Breast epithelium (tissue), 4 donors: ENCODE data around the gene CAMK2N2. TPM values are rescaled to one million over a fixed set of nuclear protein-coding genes. Genes with fewer than 3 reads are reported as not detected.

ENCODE experiments used
- DNase-seq, 2 donors: peaks; one replicate each; pipeline ENCODE4 v3.0.0-alpha.2; 2019; ENCODE audit warnings: low spot score in 2 of 2
- H3K27ac ChIP-seq, 2 donors: fragments of 200-600 bp; sonication (generic) in 1 of 2; one replicate each; pipeline ENCODE4 v1.5.1; 2016 to 2019; ENCODE audit warnings: mild to moderate bottlenecking in 1 of 2
- H3K27me3 ChIP-seq, 2 donors: fragments of 200-600 bp; sonication (generic) in 1 of 2; one replicate each; pipeline versions ENCODE4 v1.5.1 to v1.6.0; 2017 to 2019; ENCODE audit warnings: control low read depth in 1 of 2, mild to moderate bottlenecking in 1 of 2
- H3K36me3 ChIP-seq: fragments of 200-600 bp; one replicate; pipeline ENCODE4 v1.5.1; 2019
- H3K4me1 ChIP-seq, 2 donors: fragments of 200-600 bp; sonication (generic); one replicate each; pipeline ENCODE4 v1.5.1; 2016 to 2019; ENCODE audit warnings: control low read depth in 1 of 2
- H3K4me3 ChIP-seq, 3 donors: fragments of 200-600 bp; sonication (generic); 1 replicate in 2 of 3; 2 replicates in 1 of 3; pipeline ENCODE4 v1.5.1; 2016 to 2019; ENCODE audit warnings: mild to moderate bottlenecking in 3 of 3, moderate library complexity in 2 of 3
- H3K9me3 ChIP-seq, 2 donors: fragments of 200-600 bp; sonication (generic) in 1 of 2; one replicate each; pipeline ENCODE4 v1.5.1; 2016 to 2019; ENCODE audit warnings: control low read depth in 1 of 2
- CTCF ChIP-seq, 3 donors: fragments of 450-650 bp; IDR thresholded peaks; one replicate each; pipeline ENCODE4 v1.5.1; 2016 to 2017; ENCODE audit warnings: antibody characterized with exemption in 3 of 3, mild to moderate bottlenecking in 3 of 3, moderate library complexity in 3 of 3
- POLR2A ChIP-seq: fragments of 450-650 bp; IDR thresholded peaks from one replicate; pipeline ENCODE4 v1.6.1; 2016; ENCODE audit warnings: antibody characterized with exemption, mild to moderate bottlenecking, moderate library complexity
- POLR2AphosphoS5 ChIP-seq, 3 donors: sonication (generic); formaldehyde crosslinking; IDR thresholded peaks; one replicate each; pipeline ENCODE4 v1.6.1; 2017; ENCODE audit warnings: antibody characterized with exemption in 3 of 3
- intact Hi-C: fragments of 100-400 bp; cut with DNase I; formaldehyde crosslinking; loops from one replicate; pipeline ENCODE4 v1.15.1; 2023; ENCODE audit warnings: low total_unique reads
- total RNA-seq, 3 donors: library from RNA; depleted of rRNA; stranded (reverse); fragments of >200 nt; gene quantifications; one replicate each; pipeline ENCODE4 v1.1.0, GENCODE V29; 2016

CAMK2N2 gene
- total RNA-seq, 3 donors from 2014 or later, result not detected

- Histone ChIP-seq H3K27me3 (no peaks in the 10 kb centered on the region), H3K27ac (no peak overlapping the region), H3K36me3 (no peaks in the 10 kb centered on the region), H3K4me1 (no peaks in the 10 kb centered on the region), H3K4me3 (no peak overlapping the region), H3K9me3 (no peaks in the 10 kb centered on the region)
- TF ChIP-seq CTCF (IDR thresholded peaks at IDR 0.05), result no peak
- no peak for TF ChIP-seq POLR2AphosphoS5 (IDR thresholded peaks at IDR 0.05)
- no peak for TF ChIP-seq POLR2A
- intact Hi-C loops, result loop anchor here (5.0 kb wide), 1 partner anchor 895 kb away; no protein-coding TSS in a partner anchor
- DNase-seq, result no peak
Observed at GRCh38 chr3:184291738-184292445, 30.5 kb upstream of the CAMK2N2 start.

DNA sequence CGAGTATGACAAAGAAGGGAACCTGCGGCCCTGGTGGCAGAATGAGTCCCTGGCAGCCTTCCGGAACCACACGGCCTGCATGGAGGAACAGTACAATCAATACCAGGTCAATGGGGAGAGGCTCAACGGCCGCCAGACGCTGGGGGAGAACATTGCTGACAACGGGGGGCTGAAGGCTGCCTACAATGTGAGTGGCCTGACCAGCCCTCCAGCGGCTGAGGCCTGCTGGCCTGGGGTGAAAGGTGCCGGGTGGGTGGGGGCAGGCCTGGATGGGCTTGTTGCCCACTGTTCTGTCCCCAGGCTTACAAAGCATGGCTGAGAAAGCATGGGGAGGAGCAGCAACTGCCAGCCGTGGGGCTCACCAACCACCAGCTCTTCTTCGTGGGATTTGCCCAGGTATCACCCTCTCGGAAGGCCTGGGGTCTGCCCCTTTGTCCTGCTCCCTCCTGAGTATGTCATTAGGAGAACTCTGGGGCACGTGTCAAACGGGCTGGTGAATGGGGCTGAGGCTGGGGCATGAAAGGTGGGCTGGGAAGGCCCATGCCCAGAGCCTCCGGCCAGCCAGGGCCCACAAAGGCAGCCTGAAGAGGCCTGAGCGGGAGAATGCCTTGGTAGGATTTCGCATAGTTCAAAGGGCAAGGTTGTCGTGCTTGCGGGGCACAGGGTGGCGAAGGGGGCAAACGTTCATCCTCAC lies 29.8 kb upstream of the CAMK2N2 start:
- Histone ChIP-seq H3K27me3 (no peaks in the 10 kb centered on the region), H3K4me3 (no peak overlapping the region), H3K9me3 (no peaks in the 10 kb centered on the region), H3K36me3 (no peaks in the 10 kb centered on the region), H3K27ac (no peak overlapping the region), H3K4me1 (no peaks in the 10 kb centered on the region)
- intact Hi-C loops, result loop anchor here (5.0 kb wide), 1 partner anchor 896 kb away; no protein-coding TSS in a partner anchor
- no peak for TF ChIP-seq POLR2A
- no peak for TF ChIP-seq POLR2AphosphoS5 (IDR thresholded peaks at IDR 0.05)
- no peak for TF ChIP-seq CTCF (IDR thresholded peaks at IDR 0.05)
- no peak for DNase-seq

DNA sequence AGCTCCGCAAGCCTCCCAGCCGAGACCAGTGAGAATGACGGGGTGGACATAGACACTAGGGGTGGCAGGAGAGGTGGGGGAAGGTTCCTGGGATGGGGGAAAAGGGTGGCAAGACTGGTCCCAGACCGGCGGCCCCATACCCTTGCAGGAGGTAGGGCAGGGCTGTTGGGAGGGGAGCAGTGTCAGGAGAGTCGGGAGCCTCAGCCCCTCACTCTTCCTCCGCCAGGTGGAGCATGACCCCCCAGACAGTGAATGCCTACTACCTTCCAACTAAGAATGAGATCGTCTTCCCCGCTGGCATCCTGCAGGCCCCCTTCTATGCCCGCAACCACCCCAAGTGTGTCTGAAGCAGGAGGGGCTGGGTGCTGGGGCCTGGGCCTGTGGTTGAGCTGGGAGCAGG lies 29.0 kb upstream of the CAMK2N2 start:
- intact Hi-C loops, result loop anchor here (5.0 kb wide), 1 partner anchor 897 kb away; no protein-coding TSS in a partner anchor
- H3K4me1 ChIP-seq, result no peaks in the 10 kb centered on the region
- TF ChIP-seq POLR2A (no peak), CTCF (IDR thresholded peaks at IDR 0.05) (no peak), POLR2AphosphoS5 (IDR thresholded peaks at IDR 0.05) (no peak)
- H3K9me3 ChIP-seq, result no peaks in the 10 kb centered on the region
- no peaks in the 10 kb centered on the region for H3K27me3 ChIP-seq
- no peak for DNase-seq
- no peaks in the 10 kb centered on the region for H3K36me3 ChIP-seq
- H3K4me3 ChIP-seq, result no peak overlapping the region
- no peak overlapping the region for H3K27ac ChIP-seq

DNA sequence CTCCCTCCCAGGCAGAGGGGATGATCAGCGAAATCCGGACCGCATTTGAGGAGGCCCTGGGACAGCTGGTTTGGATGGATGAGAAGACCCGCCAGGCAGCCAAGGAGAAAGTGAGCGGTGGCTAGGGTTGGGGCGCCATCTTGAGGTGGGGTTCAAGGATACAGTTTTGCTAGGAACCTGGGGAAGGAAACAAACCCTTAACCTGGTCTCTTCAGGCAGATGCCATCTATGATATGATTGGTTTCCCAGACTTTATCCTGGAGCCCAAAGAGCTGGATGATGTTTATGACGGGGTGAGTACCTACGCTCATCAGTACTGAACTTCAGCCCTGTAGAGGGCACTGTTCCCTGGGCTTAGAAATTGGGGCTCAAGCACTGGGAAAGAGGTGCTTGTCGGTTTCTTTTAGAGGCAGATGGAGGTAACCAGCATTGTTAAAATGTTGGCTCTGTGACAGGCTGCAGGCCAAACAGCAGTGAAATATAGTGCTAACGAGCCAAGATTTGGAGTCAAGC lies 28.1 kb upstream of the CAMK2N2 start:
- no peaks in the 10 kb centered on the region for H3K36me3 ChIP-seq
- H3K4me3 ChIP-seq, result no peak overlapping the region
- no peaks in the 10 kb centered on the region for H3K9me3 ChIP-seq
- H3K4me1 ChIP-seq, result no peaks in the 10 kb centered on the region
- H3K27ac ChIP-seq, result no peak overlapping the region
- no peaks in the 10 kb centered on the region for H3K27me3 ChIP-seq
- peak in 2 of 3 donors; percentile 29 to 41 for TF ChIP-seq CTCF (IDR thresholded peaks at IDR 0.05)
- TF ChIP-seq POLR2A, result no peak
- intact Hi-C loops, result no loop called here
- no peak for DNase-seq

DNA sequence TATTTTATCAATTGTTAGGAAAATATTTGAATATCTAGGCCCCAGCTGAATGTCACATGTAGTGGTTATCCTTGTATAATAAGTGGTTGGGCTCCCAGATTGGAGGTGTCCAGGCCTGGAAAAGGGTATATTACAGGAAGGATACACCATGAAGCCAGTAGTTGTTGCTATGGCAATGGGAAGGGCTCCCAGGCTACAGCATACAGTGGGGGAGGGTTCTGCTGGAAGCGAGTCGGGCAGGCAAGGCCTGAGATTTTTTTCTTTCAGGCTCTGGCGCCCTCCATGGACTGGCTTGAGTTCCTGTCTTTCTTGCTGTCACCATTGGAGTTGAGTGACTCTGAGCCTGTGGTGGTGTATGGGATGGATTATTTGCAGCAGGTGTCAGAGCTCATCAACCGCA lies 23.3 kb upstream of the CAMK2N2 start:
- H3K27me3 ChIP-seq, result no peaks in the 10 kb centered on the region
- H3K27ac ChIP-seq, result no peak overlapping the region
- H3K9me3 ChIP-seq, result no peaks in the 10 kb centered on the region
- H3K4me1 ChIP-seq, result no peaks in the 10 kb centered on the region
- intact Hi-C loops, result no loop called here
- H3K36me3 ChIP-seq, result no peaks in the 10 kb centered on the region
- H3K4me3 ChIP-seq, result no peak overlapping the region
- no peak for TF ChIP-seq POLR2AphosphoS5 (IDR thresholded peaks at IDR 0.05)
- TF ChIP-seq CTCF (IDR thresholded peaks at IDR 0.05), result peak in 1 of 3 donors; percentile 14
- no peak for TF ChIP-seq POLR2A
- no peak for DNase-seq
